HG03442 (cell line): ENCODE results near the gene DSCAML1.
"Not testable (repeated sequence)": the region's sequence is repeated elsewhere in the genome, so short reads cannot be mapped to it uniquely, and the experiment has no call there.

ENCODE experiments used
- ATAC-seq: cut with Tn5 transposase; IDR thresholded peaks from one replicate; pipeline ENCODE4 v1.9.1; 2021; ENCODE audit warnings: mild to moderate bottlenecking, moderate library complexity; ENCODE audit not compliant: unreplicated experiment

DSCAML1 gene

GRCh38 chr11:117820071-117820470 is 23.1 kb upstream of the DSCAML1 start:
- ATAC-seq: no peak

- ATAC-seq: no peak
Measured at GRCh38 chr11:117819096-117820040, 22.4 kb upstream of the DSCAML1 start.

DNA sequence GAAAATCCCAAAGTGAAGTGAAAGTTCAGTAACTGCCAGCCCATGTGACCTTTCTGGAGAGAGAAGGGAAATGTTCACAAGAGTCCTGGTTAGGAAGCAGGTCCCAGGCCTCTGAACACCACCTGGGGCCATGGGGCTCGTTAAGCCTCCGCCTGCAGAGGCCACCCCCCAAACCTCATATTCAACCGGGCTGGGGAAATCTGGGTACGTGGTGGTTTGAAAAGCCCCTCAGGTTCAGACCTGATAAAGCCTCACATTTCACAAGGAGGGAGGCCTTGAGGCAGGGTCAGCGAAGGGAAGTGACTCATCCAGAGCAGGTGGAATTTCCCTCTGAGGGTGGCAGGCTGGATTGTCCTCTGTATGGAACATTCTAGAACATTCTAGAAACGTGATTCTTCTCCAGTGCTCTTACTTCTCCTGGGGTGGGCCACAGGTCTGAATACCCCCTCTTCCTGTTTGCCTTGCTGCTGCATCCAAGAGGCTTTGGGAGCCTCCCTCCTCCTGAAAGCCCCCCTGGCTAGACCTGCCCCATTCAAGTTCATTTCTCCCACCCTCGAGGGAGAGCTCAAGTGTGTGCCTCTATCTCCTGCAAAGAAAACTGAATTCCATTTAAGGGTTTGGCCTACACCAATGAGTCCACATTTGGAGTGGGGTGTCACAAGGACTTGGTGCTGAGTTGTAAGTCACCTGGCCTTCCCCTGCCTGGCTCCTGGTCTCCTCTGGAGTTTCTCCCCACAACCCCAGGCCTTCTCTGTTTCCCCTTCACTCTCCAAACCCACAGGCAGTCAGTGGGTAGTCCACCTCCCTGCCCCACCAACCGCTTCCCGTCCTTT is 21.2 kb upstream of the DSCAML1 start:
- ATAC-seq: peak; percentile 23

DNA sequence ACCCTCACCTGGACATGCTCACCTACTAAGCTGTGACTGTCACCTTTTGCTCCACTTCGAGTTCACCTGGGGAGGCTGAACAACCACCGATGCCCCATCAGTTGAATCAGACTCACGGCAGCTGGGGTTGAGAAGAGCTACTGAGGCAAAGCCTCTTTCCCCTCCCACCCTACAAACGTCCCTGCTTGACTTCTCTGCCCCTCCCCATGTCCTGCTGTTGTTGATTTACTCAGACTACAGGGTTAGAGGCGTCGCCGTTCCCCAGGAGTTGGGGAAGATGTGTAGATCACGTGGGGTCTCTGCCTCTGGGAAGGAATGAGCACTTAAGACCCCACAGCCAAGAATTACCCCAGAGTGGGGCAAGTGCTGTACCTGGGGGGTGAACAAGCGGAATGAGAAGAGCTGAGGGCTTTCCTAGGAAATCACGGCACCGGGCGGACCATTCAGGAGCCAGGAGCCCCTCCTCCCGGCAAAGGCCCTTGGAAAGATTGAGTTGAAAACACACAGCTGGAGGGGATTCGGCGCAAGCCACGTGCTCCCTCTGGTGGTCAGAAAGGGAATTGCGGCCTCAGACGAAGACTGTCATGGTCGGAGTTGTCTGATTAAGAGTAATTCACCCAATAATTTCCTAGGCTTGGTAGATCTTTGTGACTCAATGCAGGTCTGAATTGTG is 20.5 kb upstream of the DSCAML1 start:
- peak; percentile 30 for ATAC-seq

- ATAC-seq: no peak
Measured at GRCh38 chr11:117816846-117817367, 19.9 kb upstream of the DSCAML1 start.

GRCh38 chr11:117816151-117816741 is 19.2 kb upstream of the DSCAML1 start:
- ATAC-seq: no peak

DNA sequence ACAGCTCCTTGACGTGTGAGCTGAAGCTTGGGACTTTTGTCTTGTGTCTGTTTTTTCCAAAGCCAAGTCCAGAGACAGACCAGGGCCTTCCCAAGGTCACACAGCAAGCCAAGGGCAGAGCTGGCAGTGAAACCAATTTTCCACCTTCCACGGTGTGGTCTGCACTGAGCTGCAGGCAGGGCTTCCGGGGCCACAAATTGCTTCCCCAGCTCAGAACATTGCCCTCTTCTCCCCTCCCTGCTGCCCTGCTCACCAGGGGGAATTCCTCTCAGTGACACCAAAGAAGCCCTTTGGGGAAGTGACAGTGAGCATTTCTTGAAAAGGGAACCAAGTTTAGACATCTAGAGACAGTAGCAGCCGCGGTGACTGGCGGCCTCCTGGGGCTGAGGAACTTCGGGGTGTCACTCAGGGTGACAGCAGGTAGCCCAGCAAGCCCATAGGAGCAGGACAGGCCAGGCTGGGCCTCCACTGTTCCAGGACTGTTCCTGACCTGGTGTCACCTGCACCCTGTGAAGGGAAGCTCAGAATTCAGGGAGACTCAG is 18.3 kb upstream of the DSCAML1 start:
- ATAC-seq: peak; percentile 55

GRCh38 chr11:117814766-117815261 is 17.8 kb upstream of the DSCAML1 start:
- ATAC-seq: peak; percentile 23

- ATAC-seq: no peak
Measured at GRCh38 chr11:117814204-117814765, 17.3 kb upstream of the DSCAML1 start.

DNA sequence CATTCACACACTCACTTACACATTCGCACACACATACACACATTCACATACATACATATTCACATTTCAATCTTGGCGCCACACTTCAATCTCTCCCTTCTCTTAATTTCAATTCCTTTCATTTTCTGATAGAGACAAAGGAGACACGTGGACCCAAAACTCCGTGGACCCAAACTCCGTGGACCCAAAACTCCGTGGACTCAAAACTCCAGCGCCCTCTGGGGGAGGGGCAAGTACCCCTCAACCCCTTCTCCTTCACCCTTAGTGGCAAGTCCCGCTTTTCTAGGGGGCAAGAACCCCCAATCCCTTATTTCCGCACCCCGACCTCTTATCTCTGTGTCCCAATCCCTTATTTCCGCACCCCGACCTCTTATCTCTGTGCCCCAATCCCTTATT is 13.0 kb upstream of the DSCAML1 start:
- ATAC-seq: not testable (repeated sequence)

DNA sequence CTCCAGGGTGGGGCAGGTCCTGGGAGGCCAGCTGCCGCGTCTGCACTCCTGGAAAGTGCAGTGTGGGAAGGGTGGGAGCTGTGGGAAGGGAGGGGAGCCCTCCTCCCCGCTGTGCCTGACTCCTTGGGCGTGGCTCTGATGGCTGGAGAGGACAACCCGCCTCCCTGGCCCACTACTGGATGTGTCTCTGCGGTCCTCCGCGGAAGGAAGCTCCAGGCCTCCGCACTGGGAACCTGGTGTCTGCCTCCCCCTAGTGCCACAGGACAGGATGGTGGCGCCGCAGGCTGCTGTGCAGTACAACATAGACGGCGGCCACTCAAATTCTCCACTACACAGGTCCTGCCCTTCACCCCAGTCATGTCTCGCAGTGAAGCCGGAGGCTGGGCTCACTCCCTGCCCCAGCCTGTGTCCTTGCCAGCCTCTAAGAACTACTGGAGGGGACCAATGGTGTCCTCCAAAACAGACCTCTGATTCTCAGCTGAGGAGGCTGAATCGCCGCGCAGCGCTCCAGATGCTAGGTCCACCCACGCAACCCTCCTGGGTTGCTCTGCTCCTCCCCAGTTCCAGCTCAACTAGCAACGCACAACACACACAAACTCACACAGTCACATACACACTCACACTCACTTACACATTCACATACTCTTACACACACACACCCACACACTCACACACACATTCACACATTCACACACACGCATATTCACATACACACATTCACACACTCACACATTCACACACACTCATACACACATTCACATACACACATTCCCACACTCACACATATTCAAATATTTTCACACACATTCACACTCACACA is 12.4 kb upstream of the DSCAML1 start:
- ATAC-seq: no peak

GRCh38 chr11:117808784-117809183 is 11.8 kb upstream of the DSCAML1 start:
- no peak for ATAC-seq

DNA sequence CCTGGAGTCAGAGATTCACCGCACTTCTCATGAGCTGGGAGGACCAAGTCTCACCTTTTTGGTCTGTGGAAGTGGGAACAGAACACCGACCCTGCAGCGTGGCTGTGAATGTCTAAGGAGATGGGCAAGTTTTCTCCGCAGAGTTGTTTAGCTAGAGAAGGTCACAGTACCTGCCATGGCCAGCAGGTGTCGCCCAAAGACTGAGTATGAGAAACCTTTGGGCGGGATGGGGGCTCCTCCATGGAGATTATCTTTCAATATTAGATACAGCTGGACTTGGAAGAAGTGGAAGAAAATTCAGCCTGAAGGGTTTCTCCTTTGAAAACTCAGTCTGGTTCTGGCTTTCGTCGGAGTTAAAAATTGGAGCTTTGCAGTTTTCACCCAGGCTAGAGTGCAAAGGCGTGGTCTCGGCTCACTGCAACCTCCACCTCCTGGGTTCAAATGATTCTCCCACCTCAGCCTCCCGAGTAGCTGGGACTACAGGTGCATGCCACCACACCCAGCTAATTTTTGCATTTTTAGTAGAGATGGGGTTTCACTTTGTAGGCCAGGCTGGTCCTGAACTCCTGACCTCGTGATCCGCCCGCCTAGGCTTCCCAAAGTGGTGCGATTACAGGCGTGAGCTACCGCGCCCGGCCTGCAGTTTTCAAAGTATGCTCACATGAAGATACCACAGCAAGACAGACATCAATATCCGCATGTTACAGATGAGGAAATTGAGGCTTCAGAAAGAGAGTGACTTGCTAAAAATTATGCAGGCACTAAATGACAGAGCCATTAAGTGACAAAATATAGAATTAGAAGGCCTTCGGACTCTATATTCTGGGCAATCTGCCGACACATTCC is 10.7 kb upstream of the DSCAML1 start:
- ATAC-seq: no peak

- no peak for ATAC-seq
Measured at GRCh38 chr11:117806846-117807245, 9.8 kb upstream of the DSCAML1 start.

GRCh38 chr11:117805045-117805444 is 8.0 kb upstream of the DSCAML1 start:
- ATAC-seq: no peak

DNA sequence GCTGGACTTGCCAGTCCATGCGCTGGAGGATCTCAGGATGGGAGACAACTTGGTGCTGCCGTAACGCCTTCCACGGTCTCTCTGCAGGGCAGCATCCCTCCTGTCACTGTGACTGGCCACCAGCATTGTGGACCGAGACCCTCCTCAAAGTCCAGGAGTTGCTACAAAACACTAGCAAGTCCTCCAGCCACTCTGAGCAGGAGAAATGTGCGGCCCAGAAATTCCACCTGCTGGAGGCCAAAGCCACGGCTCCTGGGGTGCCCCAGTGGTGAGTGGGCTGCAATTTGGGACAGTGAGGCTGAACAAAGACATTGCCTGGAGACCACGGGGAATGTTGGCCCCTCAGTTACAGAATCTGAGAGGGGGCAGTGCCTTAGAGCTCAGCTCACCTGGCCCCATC is 6.9 kb upstream of the DSCAML1 start:
- no peak for ATAC-seq

- ATAC-seq: no peak
Measured at GRCh38 chr11:117799634-117800033, 2.6 kb upstream of the DSCAML1 start.

GRCh38 chr11:117796456-117796871 is 552 bp downstream of the DSCAML1 start:
- ATAC-seq: no peak
